HG03060 (cell line): ENCODE data around the gene OGFOD3.

ENCODE experiments used
- ATAC-seq: cut with Tn5 transposase; IDR thresholded peaks from one replicate; pipeline ENCODE4 v1.9.1; 2021; ENCODE audit warnings: low read depth, moderate number of reproducible peaks; ENCODE audit not compliant: unreplicated experiment

Gene OGFOD3

GRCh38 chr17:82447876-82448275 lies 29.5 kb upstream of the OGFOD3 start:
- no peak for ATAC-seq

- ATAC-seq, result no peak
Observed at GRCh38 chr17:82446649-82447048, 28.3 kb upstream of the OGFOD3 start.

GRCh38 chr17:82446124-82446523 lies 27.7 kb upstream of the OGFOD3 start:
- no peak for ATAC-seq

GRCh38 chr17:82445542-82445941 lies 27.2 kb upstream of the OGFOD3 start:
- no peak for ATAC-seq

- ATAC-seq, result no peak
Observed at GRCh38 chr17:82444941-82445521, 26.6 kb upstream of the OGFOD3 start.

GRCh38 chr17:82444284-82444893 lies 26.0 kb upstream of the OGFOD3 start:
- no peak for ATAC-seq

- ATAC-seq, result no peak
Observed at GRCh38 chr17:82443465-82444283, 25.3 kb upstream of the OGFOD3 start.

- no peak for ATAC-seq
Observed at GRCh38 chr17:82442643-82443464, 24.5 kb upstream of the OGFOD3 start.

- ATAC-seq, result no peak
Observed at GRCh38 chr17:82441691-82442487, 23.5 kb upstream of the OGFOD3 start.

GRCh38 chr17:82440991-82441627 lies 22.7 kb upstream of the OGFOD3 start:
- ATAC-seq, result no peak

GRCh38 chr17:82440469-82440981 lies 22.1 kb upstream of the OGFOD3 start:
- ATAC-seq, result no peak

GRCh38 chr17:82439829-82440365 lies 21.5 kb upstream of the OGFOD3 start:
- ATAC-seq, result no peak

GRCh38 chr17:82439194-82439828 lies 20.9 kb upstream of the OGFOD3 start:
- no peak for ATAC-seq

GRCh38 chr17:82438401-82439193 lies 20.2 kb upstream of the OGFOD3 start:
- no peak for ATAC-seq

GRCh38 chr17:82437325-82437668 lies 18.9 kb upstream of the OGFOD3 start:
- ATAC-seq, result no peak

- no peak for ATAC-seq
Observed at GRCh38 chr17:82436601-82437324, 18.4 kb upstream of the OGFOD3 start.
